NCI-H1417 (cell line): ENCODE measurements around the gene ZNF419.

Experiments
- DNase-seq, 3 experiments: peaks; one replicate each; lab custom pipeline; 2025; lab: John Stamatoyannopoulos, UW

ZNF419 gene

GRCh38 chr19:57527136-57527881 is 39.8 kb downstream of the ZNF419 start, which contains the start of gene ZNF549:
TSS of gene ZNF549 (plus strand) at chr19:57527356. CDS start at chr19:57527574, 218 bp downstream.
- DNase-seq: peak; percentile 89 to 95 (median 94)

GRCh38 chr19:57537953-57538547 is 50.5 kb downstream of the ZNF419 start:
- no peak for DNase-seq
